Endothelial cell of umbilical vein (primary cell): Measurements from ENCODE around the gene TNFRSF21. TPM values are rescaled to one million over a fixed set of nuclear protein-coding genes. Genes with fewer than 3 reads are reported as not detected.
"Not testable (repeated sequence)": the region's sequence is repeated elsewhere in the genome, so short reads cannot be mapped to it uniquely, and the experiment has no call there.

Source experiments
- BruUV-seq: library from RNA; stranded (reverse); fragments of 400-500 nt; replicated peaks from 2 replicates; lab custom pipeline; 2021; lab: Mats Ljungman, UMichigan
- CTCF ChIA-PET: fragments of 300-600, 350-600 bp; sonication (Branson Sonifier 250); formaldehyde crosslinking; loops from one replicate; lab custom pipeline; 2021; ENCODE audit warnings: antibody characterized with exemption, inconsistent platforms; lab: Charles Lee
- POLR2A ChIA-PET: fragments of 300-600, 350-600 bp; sonication (Branson Sonifier 250); formaldehyde crosslinking; loops from one replicate; lab custom pipeline; 2021; ENCODE audit warnings: antibody characterized with exemption, inconsistent platforms; lab: Charles Lee
- DNase-seq: peaks from one replicate; pipeline ENCODE4 v3.0.0-alpha.2; 2011; ENCODE audit warnings: low read depth, low spot score
- FAIRE-seq: peaks from 2 replicates; lab custom pipeline; 2011; peaks lifted over from hg19 to GRCh38; lab: Jason Lieb, UNC
- H2AFZ ChIP-seq: 2 replicates; pipeline ENCODE4 v1.6.0; 2012; ENCODE audit warnings: low read depth, low read length, control low read depth, inconsistent platforms
- H3K27ac ChIP-seq: 2 replicates; pipeline ENCODE4 v1.5.1; 2011; ENCODE audit warnings: low read depth, mild to moderate bottlenecking, control low read depth, low read length, moderate library complexity; ENCODE audit not compliant: insufficient read depth
- H3K27me3 ChIP-seq, 2 experiments: 2 replicates each; pipeline versions ENCODE4 v1.6.0 to v1.6.1; 2011; ENCODE audit warnings: low read length in 2 of 2, mixed read lengths in 1 of 2; ENCODE audit not compliant: control insufficient read depth in 2 of 2, insufficient read depth in 2 of 2
- H3K36me3 ChIP-seq, 2 experiments: 2 replicates in 1 of 2; 3 replicates in 1 of 2; pipeline ENCODE4 v1.5.1; 2011; ENCODE audit warnings: low read length in 2 of 2, mild to moderate bottlenecking in 1 of 2, moderate library complexity in 1 of 2; ENCODE audit not compliant: control insufficient read depth in 2 of 2, insufficient read depth in 2 of 2; ENCODE audit errors: extremely low read depth in 1 of 2
- H3K4me1 ChIP-seq: 3 replicates; pipeline ENCODE4 v1.5.1; 2011; ENCODE audit warnings: mild to moderate bottlenecking, low read length; ENCODE audit not compliant: control insufficient read depth, insufficient read depth; ENCODE audit errors: extremely low read depth
- H3K4me2 ChIP-seq: 2 replicates; pipeline ENCODE4 v1.6.1; 2011; ENCODE audit warnings: low read length, control low read depth, mixed read lengths; ENCODE audit not compliant: insufficient read depth
- H3K4me3 ChIP-seq, 3 experiments: fragments of 200-600 bp in 1 of 3; sonication (generic), shearing (Covaris generic) in 1 of 3; replicated peaks in 1 of 3; 2 replicates each; pipeline ENCODE4 v1.5.1; 2011 to 2016; ENCODE audit warnings: control low read depth in 3 of 3, low read length in 3 of 3, mild to moderate bottlenecking in 2 of 3, inconsistent platforms in 1 of 3, low read depth in 1 of 3, moderate library complexity in 1 of 3; ENCODE audit not compliant: insufficient read depth in 1 of 3
- H3K79me2 ChIP-seq: 2 replicates; pipeline ENCODE4 v1.6.0; 2012; ENCODE audit warnings: low read length, inconsistent platforms; ENCODE audit not compliant: control insufficient read depth, insufficient read depth
- H3K9ac ChIP-seq: replicated peaks from 2 replicates; pipeline ENCODE3; 2011; ENCODE audit warnings: low read length, control low read depth; ENCODE audit not compliant: insufficient read depth; ENCODE audit errors: extremely low read depth
- H3K9me1 ChIP-seq: replicated peaks from 3 replicates; pipeline ENCODE4 v1.6.0; 2011; ENCODE audit warnings: mild to moderate bottlenecking, low read length; ENCODE audit not compliant: control insufficient read depth, insufficient read depth; ENCODE audit errors: extremely low read depth
- H3K9me3 ChIP-seq: replicated peaks from 2 replicates; pipeline ENCODE4 v1.5.1; 2012; ENCODE audit warnings: low read length, inconsistent platforms; ENCODE audit not compliant: control insufficient read depth, insufficient read depth
- H4K20me1 ChIP-seq: replicated peaks from 2 replicates; pipeline ENCODE3; 2011; ENCODE audit warnings: mild to moderate bottlenecking, low read length; ENCODE audit not compliant: control insufficient read depth, insufficient read depth; ENCODE audit errors: extremely low read depth
- EZH2 ChIP-seq: IDR thresholded peaks from 2 replicates; pipeline ENCODE4 v1.6.1; 2012; ENCODE audit warnings: borderline replicate concordance, low read depth, mild to moderate bottlenecking, moderate library complexity, low read length, inconsistent platforms; ENCODE audit not compliant: severe bottlenecking
- FOS ChIP-seq: IDR thresholded peaks from 2 replicates; pipeline ENCODE4 v1.6.1; 2011; ENCODE audit warnings: mild to moderate bottlenecking, low read length, moderate library complexity, borderline replicate concordance; ENCODE audit not compliant: insufficient read depth
- GATA2 ChIP-seq: IDR thresholded peaks from 2 replicates; pipeline ENCODE4 v1.7.0; 2011; ENCODE audit warnings: low read depth, mild to moderate bottlenecking, moderate library complexity, mixed read lengths, low read length; ENCODE audit not compliant: insufficient read length, insufficient read depth
- JUN ChIP-seq: IDR thresholded peaks from 2 replicates; pipeline ENCODE4 v1.6.1; 2011; ENCODE audit warnings: borderline replicate concordance, low read depth; ENCODE audit not compliant: insufficient read length, insufficient read depth
- MYC ChIP-seq: IDR thresholded peaks from one replicate; pipeline ENCODE4 v1.6.1; 2011; ENCODE audit warnings: mild to moderate bottlenecking, low read depth, low read length
- POLR2A ChIP-seq: IDR thresholded peaks from 2 replicates; pipeline ENCODE4 v1.6.1; 2012; ENCODE audit warnings: low read depth, mild to moderate bottlenecking, control low read depth, low read length
- POLR2AphosphoS5 ChIP-seq: IDR thresholded peaks from 2 replicates; pipeline ENCODE4 v1.6.1; 2012; ENCODE audit warnings: low read depth, mild to moderate bottlenecking, control low read depth, low read length, moderate library complexity; ENCODE audit not compliant: insufficient read depth
- dilution Hi-C: fragments of 300-500 bp; cut with MboI; formaldehyde crosslinking; loops from one replicate; pipeline ENCODE4 v1.15.0; 2019; ENCODE audit warnings: low sequenced_read_pairs; ENCODE audit not compliant: extremely low pct_ligation_motif_present
- intact Hi-C: fragments of 100-400 bp; cut with micrococcal nuclease; formaldehyde crosslinking; loops from one replicate; pipeline ENCODE4 v1.10.0; 2022
- polyA plus RNA-seq, 4 experiments: library from polyadenylated mRNA; depleted of rRNA in 3 of 4; stranded (reverse) in 3 of 4; unstranded in 1 of 4; fragments of >200 nt; gene quantifications; 2 replicates each; pipeline versions ENCODE4 v1.2.1 to v1.2.3, GENCODE V29; 2011 to 2012; ENCODE audit warnings: missing spikeins in 1 of 4
- total RNA-seq: library from RNA; stranded (reverse); gene quantifications from 2 replicates; pipeline ENCODE4 v1.2.3, GENCODE V29; 2021
- TF ChIP-seq, protein P1 (sequence below): IDR thresholded peaks from 2 replicates; pipeline ENCODE4 v1.6.1; 2011; ENCODE audit not compliant: insufficient read depth, insufficient read length
- TF ChIP-seq, protein P2 (sequence below), 2 donors: IDR thresholded peaks; 1 replicate in 1 of 2; 2 replicates in 1 of 2; pipeline ENCODE4 v1.5.1; 2011; ENCODE audit warnings: low read length in 2 of 2, mild to moderate bottlenecking in 2 of 2, moderate library complexity in 2 of 2, control low read depth in 1 of 2, inconsistent platforms in 1 of 2, low read depth in 1 of 2; ENCODE audit not compliant: insufficient read depth in 1 of 2; ENCODE audit errors: extremely low read depth in 1 of 2

TNFRSF21 gene
- total and polyA plus RNA-seq, 2 donors (not counting 3 experiments of a cell fraction or from before 2014, with no cell fraction given): 26.0 to 40.6 TPM

DNA sequence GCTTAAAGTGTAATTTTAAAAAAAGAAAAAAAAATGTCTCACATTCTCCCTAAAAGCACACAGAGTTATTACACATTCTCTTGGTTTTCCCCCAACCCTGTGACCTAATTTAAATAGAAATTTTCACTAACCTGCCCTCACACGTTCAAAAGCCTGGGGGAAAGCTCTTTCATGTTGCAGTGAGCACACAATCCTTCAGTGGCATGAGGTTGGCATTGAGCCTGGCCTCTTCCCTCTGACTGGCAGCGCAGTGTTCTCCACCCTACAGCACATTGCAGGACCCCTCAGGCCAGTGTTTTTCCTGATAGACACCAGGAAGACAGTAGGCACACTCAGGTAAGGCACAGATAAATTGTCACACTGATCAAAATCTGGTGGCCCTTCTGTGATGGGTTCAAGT is 34.1 kb downstream of the TNFRSF21 start:
- Histone ChIP-seq H2AFZ (no peak overlapping the region), H3K4me1 (no peaks in the 10 kb centered on the region), H3K27me3 (no peaks in the 10 kb centered on the region), H3K4me3 (no peak overlapping the region), H3K4me2 (no peak overlapping the region), H3K9me1 (no peaks in the 10 kb centered on the region), H4K20me1 (no peaks in the 10 kb centered on the region), H3K27ac (no peak overlapping the region), H3K9me3 (no peaks in the 10 kb centered on the region), H3K9ac (no peak overlapping the region), H3K79me2 (no peaks in the 10 kb centered on the region), H3K36me3 (peaks cover 0 to 11% of the 10 kb centered on the region in 2 experiments)
- no peak for TF ChIP-seq EZH2
- TF ChIP-seq FOS: no peak
- TF ChIP-seq, protein P1, sequence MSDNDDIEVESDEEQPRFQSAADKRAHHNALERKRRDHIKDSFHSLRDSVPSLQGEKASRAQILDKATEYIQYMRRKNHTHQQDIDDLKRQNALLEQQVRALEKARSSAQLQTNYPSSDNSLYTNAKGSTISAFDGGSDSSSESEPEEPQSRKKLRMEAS: no peak
- no peak for TF ChIP-seq GATA2
- no peak for TF ChIP-seq MYC
- no peak for TF ChIP-seq POLR2A
- TF ChIP-seq POLR2AphosphoS5: no peak
- TF ChIP-seq JUN: no peak
- TF ChIP-seq, protein P2, sequence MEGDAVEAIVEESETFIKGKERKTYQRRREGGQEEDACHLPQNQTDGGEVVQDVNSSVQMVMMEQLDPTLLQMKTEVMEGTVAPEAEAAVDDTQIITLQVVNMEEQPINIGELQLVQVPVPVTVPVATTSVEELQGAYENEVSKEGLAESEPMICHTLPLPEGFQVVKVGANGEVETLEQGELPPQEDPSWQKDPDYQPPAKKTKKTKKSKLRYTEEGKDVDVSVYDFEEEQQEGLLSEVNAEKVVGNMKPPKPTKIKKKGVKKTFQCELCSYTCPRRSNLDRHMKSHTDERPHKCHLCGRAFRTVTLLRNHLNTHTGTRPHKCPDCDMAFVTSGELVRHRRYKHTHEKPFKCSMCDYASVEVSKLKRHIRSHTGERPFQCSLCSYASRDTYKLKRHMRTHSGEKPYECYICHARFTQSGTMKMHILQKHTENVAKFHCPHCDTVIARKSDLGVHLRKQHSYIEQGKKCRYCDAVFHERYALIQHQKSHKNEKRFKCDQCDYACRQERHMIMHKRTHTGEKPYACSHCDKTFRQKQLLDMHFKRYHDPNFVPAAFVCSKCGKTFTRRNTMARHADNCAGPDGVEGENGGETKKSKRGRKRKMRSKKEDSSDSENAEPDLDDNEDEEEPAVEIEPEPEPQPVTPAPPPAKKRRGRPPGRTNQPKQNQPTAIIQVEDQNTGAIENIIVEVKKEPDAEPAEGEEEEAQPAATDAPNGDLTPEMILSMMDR (IDR thresholded peaks at IDR 0.05; ENCODE audit: extremely low read depth in 1 of 2, insufficient read depth in 1 of 2, low read depth in 1 of 2, low read length in 2 of 2): no peak
- no TSS peak for BruUV-seq
- POLR2A ChIA-PET: no interaction called here
- FAIRE-seq (no peak), DNase-seq (no peak)
- dilution Hi-C loops (no loop called here), intact Hi-C loops (no loop called here)
- CTCF ChIA-PET: no interaction called here

DNA sequence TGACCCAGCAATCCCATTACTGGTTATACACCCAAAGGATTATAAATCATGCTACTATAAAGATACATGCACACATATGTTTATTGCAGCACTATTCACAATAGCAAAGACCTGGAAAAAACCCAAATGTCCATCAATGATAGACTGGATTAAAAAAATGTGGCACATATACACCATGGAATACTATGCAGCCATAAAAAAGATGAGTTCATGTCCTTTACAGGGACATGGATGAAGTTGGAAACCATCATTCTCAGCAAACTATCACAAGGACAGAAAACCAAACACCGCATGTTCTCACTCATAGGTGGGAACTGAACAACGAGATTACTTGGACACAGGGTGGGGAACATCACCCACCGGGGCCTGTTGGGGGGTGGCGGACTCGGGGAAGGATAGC is 34.6 kb downstream of the TNFRSF21 start:
- intact Hi-C loops, H3K9me1 ChIP-seq, H3K79me2 ChIP-seq, BruUV-seq, FAIRE-seq, H3K9me3 ChIP-seq, H3K27me3 ChIP-seq, H3K9ac ChIP-seq, H3K4me1 ChIP-seq, POLR2A ChIA-PET, H3K4me2 ChIP-seq, H3K27ac ChIP-seq, H3K4me3 ChIP-seq, H2AFZ ChIP-seq, H4K20me1 ChIP-seq, dilution Hi-C loops, DNase-seq, CTCF ChIA-PET: not testable (repeated sequence)
- peaks cover 0 to 11% of the 10 kb centered on the region in 2 experiments for H3K36me3 ChIP-seq
